CD14-positive monocyte (primary cell): ENCODE results near the gene SCAF11. TPM values are rescaled to one million over a fixed set of nuclear protein-coding genes. Genes with fewer than 3 reads are reported as not detected.

Experiments used
- DNase-seq, 3 donors: peaks; one replicate each; pipeline ENCODE4 v3.0.0-alpha.2; 2011 to 2022
- H2AFZ ChIP-seq: 2 replicates; pipeline ENCODE4 v1.6.0; 2012; ENCODE audit warnings: mild to moderate bottlenecking, low read depth, low read length, inconsistent platforms; ENCODE audit not compliant: insufficient read depth, poor library complexity, severe bottlenecking
- H3K27ac ChIP-seq, 2 donors: 1 replicate in 1 of 2; 2 replicates in 1 of 2; pipeline ENCODE4 v1.5.1; 2012 to 2013; ENCODE audit warnings: low read length in 2 of 2, control low read depth in 1 of 2, inconsistent platforms in 1 of 2, low read depth in 1 of 2, mild to moderate bottlenecking in 1 of 2
- H3K27me3 ChIP-seq, 2 donors: one replicate each; pipeline versions ENCODE4 v1.6.0 to v1.6.1; 2011 to 2013; ENCODE audit warnings: low read length in 2 of 2; ENCODE audit not compliant: control insufficient read depth in 2 of 2, insufficient read depth in 2 of 2
- H3K36me3 ChIP-seq, 2 donors: replicated peaks in 1 of 2; 1 replicate in 1 of 2; 2 replicates in 1 of 2; pipeline versions ENCODE4 v1.5.1 to v1.6.1; 2012 to 2013; ENCODE audit warnings: low read length in 2 of 2, control low read depth in 1 of 2, inconsistent platforms in 1 of 2, mild to moderate bottlenecking in 1 of 2; ENCODE audit not compliant: insufficient read depth in 2 of 2, control insufficient read depth in 1 of 2
- H3K4me1 ChIP-seq, 2 donors: 1 replicate in 1 of 2; 2 replicates in 1 of 2; pipeline versions ENCODE4 v1.5.1 to v1.6.1; 2012 to 2013; ENCODE audit warnings: low read length in 2 of 2, control low read depth in 1 of 2, inconsistent platforms in 1 of 2, mild to moderate bottlenecking in 1 of 2, moderate library complexity in 1 of 2; ENCODE audit not compliant: insufficient read depth in 2 of 2, control insufficient read depth in 1 of 2
- H3K4me2 ChIP-seq: replicated peaks from 2 replicates; pipeline ENCODE3; 2012; ENCODE audit warnings: low read length, moderate library complexity, mild to moderate bottlenecking; ENCODE audit not compliant: poor library complexity, severe bottlenecking; ENCODE audit errors: extremely low read depth
- H3K4me3 ChIP-seq, 3 experiments: fragments of 200-600 bp in 1 of 3; sonication (generic) in 1 of 3; replicated peaks in 1 of 3; 1 replicate in 2 of 3; 2 replicates in 1 of 3; pipeline ENCODE4 v1.5.1; 2011 to 2013; ENCODE audit warnings: low read length in 3 of 3, mild to moderate bottlenecking in 3 of 3, control low read depth in 2 of 3, low read depth in 2 of 3, inconsistent platforms in 1 of 3, moderate library complexity in 1 of 3
- H3K79me2 ChIP-seq: 2 replicates; pipeline ENCODE4 v1.6.0; 2012; ENCODE audit warnings: mild to moderate bottlenecking, control low read depth, inconsistent platforms, low read length, moderate library complexity; ENCODE audit not compliant: insufficient read depth
- H3K9ac ChIP-seq: 2 replicates; pipeline ENCODE4 v1.6.0; 2017; ENCODE audit warnings: low read length, mild to moderate bottlenecking; ENCODE audit not compliant: insufficient read depth, poor library complexity, severe bottlenecking
- H3K9me3 ChIP-seq, 2 donors: replicated peaks in 1 of 2; 1 replicate in 1 of 2; 2 replicates in 1 of 2; pipeline versions ENCODE4 v1.5.1 to v1.6.1; 2012 to 2013; ENCODE audit warnings: low read length in 2 of 2, control low read depth in 1 of 2; ENCODE audit not compliant: control insufficient read depth in 1 of 2, insufficient read depth in 1 of 2
- H4K20me1 ChIP-seq: 2 replicates; pipeline ENCODE4 v1.6.0; 2012; ENCODE audit warnings: mild to moderate bottlenecking, low read length, control low read depth, moderate library complexity; ENCODE audit not compliant: insufficient read depth
- H3K27ac Mint-ChIP-seq, 7 donors: one replicate each; pipeline ENCODE4 v1.8.0; 2020; ENCODE audit warnings: mild to moderate bottlenecking in 7 of 7, mixed read lengths in 7 of 7, moderate library complexity in 6 of 7, inconsistent platforms in 2 of 7
- H3K27me3 Mint-ChIP-seq, 3 donors: one replicate each; pipeline ENCODE4 v1.8.0; 2021 to 2022; ENCODE audit warnings: low read depth in 3 of 3, mild to moderate bottlenecking in 3 of 3, mixed read lengths in 3 of 3, moderate library complexity in 3 of 3, inconsistent platforms in 1 of 3
- H3K36me3 Mint-ChIP-seq, 2 donors: one replicate each; pipeline ENCODE4 v1.8.0; 2020; ENCODE audit warnings: mixed read lengths in 2 of 2, inconsistent platforms in 1 of 2, mild to moderate bottlenecking in 1 of 2
- H3K4me1 Mint-ChIP-seq: one replicate; pipeline ENCODE4 v1.8.0; 2020; ENCODE audit warnings: mild to moderate bottlenecking, mixed read lengths
- H3K4me3 Mint-ChIP-seq, 2 donors: one replicate each; pipeline ENCODE4 v1.8.0; 2020; ENCODE audit warnings: mild to moderate bottlenecking in 2 of 2, mixed read lengths in 2 of 2, moderate library complexity in 1 of 2
- H3K9me3 Mint-ChIP-seq, 7 donors: one replicate each; pipeline ENCODE4 v1.8.0; 2020 to 2022; ENCODE audit warnings: mixed read lengths in 7 of 7, mild to moderate bottlenecking in 6 of 7, moderate library complexity in 6 of 7, inconsistent platforms in 2 of 7
- CTCF ChIP-seq: fragments of 200-600 bp; IDR thresholded peaks from one replicate; pipeline ENCODE4 v1.8.0; 2022; ENCODE audit warnings: antibody characterized with exemption, mild to moderate bottlenecking
- WGBS: methylation state at CpG from one replicate; pipeline ENCODE4 v1.1.5; 2013; ENCODE audit warnings: missing lambda C conversion rate; ENCODE audit not compliant: insufficient coverage; 5-methylcytosine and 5-hydroxymethylcytosine counted together
- intact Hi-C, 2 donors: fragments of 100-400 bp; cut with micrococcal nuclease; formaldehyde crosslinking; loops; one replicate each; pipeline versions ENCODE4 v1.15.0 to v1.15.1; 2023
- polyA plus RNA-seq, 3 donors: library from polyadenylated mRNA; depleted of rRNA in 1 of 3; unstranded in 2 of 3; stranded (reverse) in 1 of 3; fragments of 300-500 nt in 2 of 3; fragments of >200 nt in 1 of 3; fragmentation: Illumina TruSeq in 2 of 3; gene quantifications; 1 replicate in 2 of 3; 2 replicates in 1 of 3; pipeline ENCODE4 v1.2.3, GENCODE V29; 2012 to 2021

SCAF11 gene
- polyA plus RNA-seq, 3 donors, result 32.6 to 73.4 (median 56.1) TPM

GRCh38 chr12:45880533-45880932 lies 109.8 kb downstream of the SCAF11 start:
- Histone ChIP-seq H3K36me3 (peaks cover 30 to 89% of the 10 kb centered on the region in 2 donors), H4K20me1 (no peaks in the 10 kb centered on the region), H3K9ac (no peak overlapping the region), H2AFZ (no peak overlapping the region), H3K4me1 (no peaks in the 10 kb centered on the region), H3K27me3 (no peaks in the 10 kb centered on the region), H3K4me2 (no peak overlapping the region), H3K27ac (peak overlapping the region in 1 of 2 donors; percentile 9), H3K79me2 (no peaks in the 10 kb centered on the region), H3K4me3 (no peak overlapping the region), H3K9me3 (peaks cover 2 to 16% of the 10 kb centered on the region in 2 donors)
- no peak for DNase-seq
- no peak overlapping the region for H3K4me3 Mint-ChIP-seq
- intact Hi-C loops, result no loop called here
- H3K27ac Mint-ChIP-seq, result no peak overlapping the region
- peaks cover 3 to 10% (median 7%) of the 10 kb centered on the region in 7 donors for H3K9me3 Mint-ChIP-seq
- TF ChIP-seq CTCF, result no peak
- peaks cover 0 to 2% (median 0%) of the 10 kb centered on the region in 3 donors for H3K27me3 Mint-ChIP-seq
- no peaks in the 10 kb centered on the region for H3K4me1 Mint-ChIP-seq
- H3K36me3 Mint-ChIP-seq, result peaks cover 59 to 76% of the 10 kb centered on the region in 2 donors
- WGBS, result 100% methylated on average over 1 of the region's 2 CpGs

GRCh38 chr12:45879363-45879895 lies 110.9 kb downstream of the SCAF11 start:
- Mint-ChIP-seq H3K4me1 (no peaks in the 10 kb centered on the region), H3K36me3 (peaks cover 63 to 74% of the 10 kb centered on the region in 2 donors), H3K9me3 (peaks cover 0 to 6% (median under 1%) of the 10 kb centered on the region in 7 donors), H3K4me3 (no peak overlapping the region), H3K27me3 (peaks cover 0 to 2% (median 0%) of the 10 kb centered on the region in 3 donors), H3K27ac (peak overlapping the region in 2 of 7 donors; percentile 34 to 52)
- H2AFZ ChIP-seq, result no peak overlapping the region
- no peak overlapping the region for H3K4me3 ChIP-seq
- no peaks in the 10 kb centered on the region for H4K20me1 ChIP-seq
- H3K9ac ChIP-seq, result no peak overlapping the region
- no peak for DNase-seq
- no peak overlapping the region for H3K27ac ChIP-seq
- no peaks in the 10 kb centered on the region for H3K27me3 ChIP-seq
- H3K79me2 ChIP-seq, result no peaks in the 10 kb centered on the region
- no peaks in the 10 kb centered on the region for H3K4me1 ChIP-seq
- TF ChIP-seq CTCF, result no peak
- H3K36me3 ChIP-seq, result peaks cover 32 to 89% of the 10 kb centered on the region in 2 donors
- intact Hi-C loops, result no loop called here
- 90% methylated on average over 2 of the region's 2 CpGs for WGBS
- H3K4me2 ChIP-seq, result no peak overlapping the region
- peaks cover 0 to 6% of the 10 kb centered on the region in 2 donors for H3K9me3 ChIP-seq
